Ascending aorta (tissue), 2 donors: Measurements from ENCODE around the gene HDAC11. TPM values are rescaled to one million over a fixed set of nuclear protein-coding genes. Genes with fewer than 3 reads are reported as not detected.

Experiments used
- DNase-seq, 2 donors: peaks; one replicate each; pipeline ENCODE4 v3.0.0-alpha.2; 2019; ENCODE audit warnings: low spot score in 2 of 2
- H3K27ac ChIP-seq, 2 donors: fragments of 200-600 bp; sonication (generic); one replicate each; pipeline ENCODE4 v1.5.1; 2016 to 2017; ENCODE audit warnings: mild to moderate bottlenecking in 1 of 2
- H3K27me3 ChIP-seq: fragments of 200-600 bp; sonication (generic); one replicate; pipeline ENCODE4 v1.5.1; 2017
- H3K36me3 ChIP-seq, 2 donors: fragments of 200-600 bp; sonication (generic); one replicate each; pipeline ENCODE4 v1.5.1; 2016
- H3K4me1 ChIP-seq, 2 donors: fragments of 200-600 bp; sonication (generic); one replicate each; pipeline ENCODE4 v1.5.1; 2016 to 2017; ENCODE audit warnings: mild to moderate bottlenecking in 1 of 2
- H3K4me3 ChIP-seq, 2 donors: fragments of 200-600 bp; sonication (generic); one replicate each; pipeline ENCODE4 v1.5.1; 2016 to 2017; ENCODE audit warnings: mild to moderate bottlenecking in 1 of 2
- H3K9me3 ChIP-seq, 2 donors: fragments of 200-600 bp; sonication (generic); one replicate each; pipeline ENCODE4 v1.5.1; 2016
- CTCF ChIP-seq, 3 experiments: fragments of 200-600 bp in 2 of 3; fragments of 450-650 bp in 1 of 3; sonication (generic) in 2 of 3; IDR thresholded peaks; one replicate each; pipeline ENCODE4 v1.5.1; 2016 to 2019; ENCODE audit warnings: antibody characterized with exemption in 3 of 3, mild to moderate bottlenecking in 1 of 3, moderate library complexity in 1 of 3
- intact Hi-C: fragments of 100-400 bp; cut with DNase I; formaldehyde crosslinking; loops from one replicate; pipeline ENCODE4 v1.15.1; 2023
- total RNA-seq: library from RNA; depleted of rRNA; stranded (reverse); fragments of >200 nt; gene quantifications from one replicate; pipeline ENCODE4 v1.1.0, GENCODE V29; 2016

The HDAC11 gene
- total RNA-seq, 1 donor from 2014 or later: 15.8 TPM

GRCh38 chr3:13506680-13507079, 26.6 kb downstream of the HDAC11 start:
- Histone ChIP-seq H3K27ac (no peak overlapping the region), H3K9me3 (no peaks in the 10 kb centered on the region), H3K36me3 (peaks cover 0 to 25% of the 10 kb centered on the region in 2 donors), H3K4me1 (peaks cover 0 to 2% of the 10 kb centered on the region in 2 donors), H3K4me3 (no peak overlapping the region), H3K27me3 (no peaks in the 10 kb centered on the region)
- DNase-seq: no peak
- intact Hi-C loops: no loop called here
- no peak for TF ChIP-seq CTCF (IDR thresholded peaks at IDR 0.05)

- no peak for DNase-seq
- Histone ChIP-seq H3K36me3 (peaks cover 0 to 25% of the 10 kb centered on the region in 2 donors), H3K4me1 (peaks cover 0 to 2% of the 10 kb centered on the region in 2 donors), H3K9me3 (no peaks in the 10 kb centered on the region), H3K4me3 (no peak overlapping the region), H3K27me3 (no peaks in the 10 kb centered on the region), H3K27ac (no peak overlapping the region)
- intact Hi-C loops: no loop called here
- no peak for TF ChIP-seq CTCF (IDR thresholded peaks at IDR 0.05)
Measured at GRCh38 chr3:13507247-13507569, 27.1 kb downstream of the HDAC11 start.

- H3K4me1 ChIP-seq: peaks cover 0 to 2% of the 10 kb centered on the region in 2 donors
- no peaks in the 10 kb centered on the region for H3K9me3 ChIP-seq
- H3K27me3 ChIP-seq: no peaks in the 10 kb centered on the region
- no peak overlapping the region for H3K27ac ChIP-seq
- intact Hi-C loops: no loop called here
- H3K36me3 ChIP-seq: peaks cover 0 to 25% of the 10 kb centered on the region in 2 donors
- no peak overlapping the region for H3K4me3 ChIP-seq
- no peak for TF ChIP-seq CTCF (IDR thresholded peaks at IDR 0.05)
- no peak for DNase-seq
Measured at GRCh38 chr3:13507570-13508339, 27.6 kb downstream of the HDAC11 start.

- no peak overlapping the region for H3K27ac ChIP-seq
- no peaks in the 10 kb centered on the region for H3K27me3 ChIP-seq
- DNase-seq: no peak
- intact Hi-C loops: no loop called here
- TF ChIP-seq CTCF (IDR thresholded peaks at IDR 0.05): no peak
- H3K4me1 ChIP-seq: peaks cover 0 to 2% of the 10 kb centered on the region in 2 donors
- peaks cover 0 to 18% of the 10 kb centered on the region in 2 donors for H3K36me3 ChIP-seq
- no peaks in the 10 kb centered on the region for H3K9me3 ChIP-seq
- H3K4me3 ChIP-seq: no peak overlapping the region
Measured at GRCh38 chr3:13508496-13508895, 28.4 kb downstream of the HDAC11 start.

GRCh38 chr3:13509059-13509815, 29.1 kb downstream of the HDAC11 start:
- peaks cover 0 to 11% of the 10 kb centered on the region in 2 donors for H3K36me3 ChIP-seq
- H3K9me3 ChIP-seq: no peaks in the 10 kb centered on the region
- DNase-seq: no peak
- H3K27me3 ChIP-seq: no peaks in the 10 kb centered on the region
- TF ChIP-seq CTCF (IDR thresholded peaks at IDR 0.05): no peak
- H3K4me1 ChIP-seq: peaks cover 0 to 2% of the 10 kb centered on the region in 2 donors
- H3K27ac ChIP-seq: no peak overlapping the region
- no peak overlapping the region for H3K4me3 ChIP-seq
- intact Hi-C loops: no loop called here
